Epithelial cell of esophagus (primary cell): ENCODE measurements around the gene RTN4RL1.

Experiments
- DNase-seq: peaks from one replicate; pipeline ENCODE4 v3.0.0; 2010; ENCODE audit warnings: low read depth
- H3K4me3 ChIP-seq: 2 replicates; pipeline ENCODE4 v1.5.1; 2011; ENCODE audit warnings: mild to moderate bottlenecking, low read length, control low read depth
- TF ChIP-seq, protein P1 (sequence below): IDR thresholded peaks from 2 replicates; pipeline ENCODE4 v1.5.1; 2011; ENCODE audit warnings: low read depth, mild to moderate bottlenecking, low read length, control low read depth, inconsistent platforms; ENCODE audit not compliant: insufficient read depth; ENCODE audit errors: missing control alignments

RTN4RL1 gene

DNA sequence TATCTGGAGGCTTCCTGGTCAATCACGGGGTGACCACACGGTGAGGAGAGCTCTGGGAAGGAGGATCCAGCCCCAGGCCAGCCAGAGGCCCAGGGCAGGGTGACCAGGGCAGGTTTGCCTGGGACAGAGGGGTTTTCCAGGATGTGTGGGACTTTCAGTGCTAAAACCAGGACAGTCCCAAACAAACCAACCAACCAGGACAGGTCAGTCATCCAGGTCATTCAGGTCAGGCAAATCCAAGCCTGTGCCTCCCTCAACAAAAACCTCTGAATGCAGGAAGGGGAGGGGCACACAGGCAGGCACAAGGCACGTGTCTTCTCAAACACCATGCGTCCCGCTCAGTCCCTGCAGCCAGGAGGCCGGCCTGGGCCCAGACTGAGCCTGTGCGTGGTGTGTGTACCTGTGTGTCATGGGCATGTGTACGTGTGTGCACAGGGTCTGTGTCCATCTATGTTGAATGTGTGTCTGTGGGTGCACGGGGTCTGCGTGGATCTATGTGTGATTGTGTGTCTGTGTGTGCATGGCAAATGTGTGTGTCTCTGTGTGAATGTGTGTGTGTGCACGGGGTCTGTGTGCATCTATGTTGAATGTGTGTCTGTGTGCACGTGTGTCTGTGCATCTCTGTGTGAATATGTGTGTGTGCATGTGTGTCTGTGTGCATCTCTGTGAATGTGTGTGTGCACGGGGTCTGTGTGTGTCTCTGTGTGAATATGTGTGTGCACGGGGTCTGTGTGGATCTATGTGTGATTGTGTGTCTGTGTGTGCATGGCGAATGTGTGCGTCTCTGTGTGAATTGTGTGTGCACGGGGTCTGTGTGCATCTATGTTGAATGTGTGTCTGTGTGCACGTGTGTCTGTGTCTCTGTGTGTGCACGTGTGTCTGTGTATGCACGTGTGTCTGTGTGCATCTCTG lies 78.9 kb downstream of the RTN4RL1 start:
- no peak overlapping the region for H3K4me3 ChIP-seq
- TF ChIP-seq, protein P1, sequence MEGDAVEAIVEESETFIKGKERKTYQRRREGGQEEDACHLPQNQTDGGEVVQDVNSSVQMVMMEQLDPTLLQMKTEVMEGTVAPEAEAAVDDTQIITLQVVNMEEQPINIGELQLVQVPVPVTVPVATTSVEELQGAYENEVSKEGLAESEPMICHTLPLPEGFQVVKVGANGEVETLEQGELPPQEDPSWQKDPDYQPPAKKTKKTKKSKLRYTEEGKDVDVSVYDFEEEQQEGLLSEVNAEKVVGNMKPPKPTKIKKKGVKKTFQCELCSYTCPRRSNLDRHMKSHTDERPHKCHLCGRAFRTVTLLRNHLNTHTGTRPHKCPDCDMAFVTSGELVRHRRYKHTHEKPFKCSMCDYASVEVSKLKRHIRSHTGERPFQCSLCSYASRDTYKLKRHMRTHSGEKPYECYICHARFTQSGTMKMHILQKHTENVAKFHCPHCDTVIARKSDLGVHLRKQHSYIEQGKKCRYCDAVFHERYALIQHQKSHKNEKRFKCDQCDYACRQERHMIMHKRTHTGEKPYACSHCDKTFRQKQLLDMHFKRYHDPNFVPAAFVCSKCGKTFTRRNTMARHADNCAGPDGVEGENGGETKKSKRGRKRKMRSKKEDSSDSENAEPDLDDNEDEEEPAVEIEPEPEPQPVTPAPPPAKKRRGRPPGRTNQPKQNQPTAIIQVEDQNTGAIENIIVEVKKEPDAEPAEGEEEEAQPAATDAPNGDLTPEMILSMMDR: no peak
- no peak for DNase-seq

- no peak for DNase-seq
- TF ChIP-seq, protein P1: no peak
- no peak overlapping the region for H3K4me3 ChIP-seq
These were observed 79.5 kb downstream of the RTN4RL1 start for GRCh38 chr17:1945621-1946020.

- H3K4me3 ChIP-seq: no peak overlapping the region
These were observed 81.7 kb downstream of the RTN4RL1 start for GRCh38 chr17:1943436-1943831.

DNA sequence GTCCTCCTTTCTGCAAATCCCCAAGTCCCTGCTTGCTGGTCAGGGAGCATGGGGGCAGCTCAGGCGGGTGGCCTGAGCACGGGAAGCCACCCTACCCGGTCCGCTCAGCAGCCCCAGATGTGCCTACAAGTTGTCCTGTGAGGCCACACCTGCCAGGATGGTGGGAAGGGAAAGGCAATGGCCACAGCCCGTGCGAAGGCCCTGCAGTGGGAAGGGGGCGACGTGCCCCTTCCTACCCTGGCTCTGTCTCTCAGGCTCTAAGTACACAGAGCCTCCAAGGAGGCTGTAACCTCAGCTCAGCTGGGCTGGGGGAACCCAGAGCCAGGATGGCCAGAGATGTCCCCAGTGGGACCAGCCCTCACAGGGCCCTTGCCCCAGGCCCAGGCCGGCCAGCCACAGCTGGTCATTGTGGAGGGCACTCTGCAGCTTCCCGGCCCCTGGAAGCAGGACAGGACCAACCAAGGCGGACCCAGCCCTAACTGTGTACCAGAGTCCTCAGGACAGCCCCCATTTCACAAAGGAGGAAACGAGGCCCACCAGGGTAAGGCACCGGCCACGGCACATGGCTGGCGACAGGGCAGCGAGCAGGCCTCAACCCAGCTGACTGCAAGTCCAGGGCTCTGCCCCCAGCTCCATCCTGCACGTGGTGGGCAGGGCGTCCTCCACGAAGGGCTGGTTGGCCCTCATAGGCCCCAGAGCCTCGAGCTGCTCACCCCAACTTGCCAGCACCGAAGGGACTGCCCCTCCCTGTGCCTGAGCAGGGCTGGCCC lies 82.3 kb downstream of the RTN4RL1 start:
- TF ChIP-seq, protein P1: no peak
- DNase-seq: no peak
- no peak overlapping the region for H3K4me3 ChIP-seq

More at GRCh38 chr17:1943436-1943831, 81.7 kb downstream of the RTN4RL1 start:
- no peak for DNase-seq
- TF ChIP-seq, protein P1: no peak

DNA sequence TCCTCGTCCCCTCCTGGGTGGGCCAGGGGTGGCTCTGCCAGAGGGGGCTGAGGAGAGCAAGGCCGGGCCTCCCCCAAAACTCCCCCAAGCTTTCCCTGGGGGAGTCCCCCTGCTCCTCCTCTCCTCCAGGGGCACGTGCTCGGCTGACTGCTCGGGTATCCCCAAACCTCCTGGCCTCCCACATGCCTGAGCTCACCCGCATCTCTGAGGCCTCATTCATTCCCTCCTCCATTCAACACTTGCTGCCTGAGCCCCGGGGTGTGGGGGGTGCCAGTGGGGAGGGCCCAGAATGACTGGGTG lies 83.1 kb downstream of the RTN4RL1 start:
- no peak for DNase-seq
- no peak overlapping the region for H3K4me3 ChIP-seq
- TF ChIP-seq, protein P1: no peak

DNA sequence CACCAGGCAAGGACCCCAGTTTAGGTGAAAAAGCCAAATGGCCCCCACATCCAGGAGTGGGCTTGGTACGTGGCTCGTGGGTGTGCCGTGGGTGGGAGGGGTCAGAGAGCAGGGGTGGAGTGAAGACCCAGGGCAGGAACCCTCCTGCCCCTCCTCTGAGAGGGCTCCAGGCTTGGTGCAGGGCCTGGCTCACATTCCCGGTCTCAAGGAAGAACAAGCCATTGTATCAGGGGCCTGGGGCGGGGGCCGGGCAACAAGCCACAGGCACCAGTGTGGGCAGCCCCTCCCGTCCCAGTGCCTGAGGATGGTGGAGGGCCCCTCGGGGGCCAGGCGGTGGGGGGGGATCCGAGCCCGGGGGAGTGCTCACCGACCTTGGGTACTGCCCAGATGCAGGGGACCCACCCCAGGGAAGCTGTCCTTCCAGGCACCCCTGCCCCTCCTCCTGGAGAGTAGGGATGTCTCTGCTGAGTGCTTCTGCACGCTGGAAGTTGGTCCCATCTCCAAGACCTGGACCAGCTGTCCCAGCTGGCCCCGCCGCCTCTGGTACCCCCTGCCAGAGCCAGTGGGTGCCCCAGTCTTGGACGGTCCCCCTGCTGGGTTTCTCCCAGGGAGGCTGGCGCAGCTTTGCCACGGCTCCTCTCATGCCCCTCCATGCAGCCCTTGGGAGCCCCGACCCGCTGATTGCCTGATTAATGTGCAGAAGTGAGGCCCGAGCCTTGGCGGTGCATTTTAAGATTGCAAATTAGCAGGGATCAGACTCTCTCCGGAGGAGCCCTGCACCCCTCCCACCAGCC lies 83.7 kb downstream of the RTN4RL1 start:
- TF ChIP-seq, protein P1: no peak
- DNase-seq: no peak
- H3K4me3 ChIP-seq: no peak overlapping the region
